ENCODE data around the gene NPAS3. TPM values are rescaled to one million over a fixed set of nuclear protein-coding genes. Genes with fewer than 3 reads are reported as not detected.

The NPAS3 gene
- total RNA-seq, 1 donor from 2014 or later, result 2.0 TPM

GRCh38 chr14:32906672-32907071, 32.0 kb upstream of the NPAS3 start:
- Histone ChIP-seq H3K36me3 (ENCODE audit: control insufficient read depth, insufficient read depth, low read length) (no peaks in the 10 kb centered on the region), H3K27me3 (ENCODE audit: control insufficient read depth, insufficient read depth, low read length) (no peaks in the 10 kb centered on the region), H3K4me3 (ENCODE audit: low read depth, low read length) (no peak overlapping the region)
- no peak for DNase-seq (ENCODE audit: low read depth)
- no peak for TF ChIP-seq CTCF (IDR thresholded peaks at IDR 0.05; ENCODE audit: insufficient read depth, low read length, poor library complexity, severe bottlenecking)

- DNase-seq (ENCODE audit: low read depth), result no peak
- no peak for TF ChIP-seq CTCF (IDR thresholded peaks at IDR 0.05; ENCODE audit: insufficient read depth, low read length, poor library complexity, severe bottlenecking)
- H3K27me3 ChIP-seq (ENCODE audit: control insufficient read depth, insufficient read depth, low read length), result no peaks in the 10 kb centered on the region
- no peaks in the 10 kb centered on the region for H3K36me3 ChIP-seq (ENCODE audit: control insufficient read depth, insufficient read depth, low read length)
- no peak overlapping the region for H3K4me3 ChIP-seq (ENCODE audit: low read depth, low read length)
These were observed 30.2 kb upstream of the NPAS3 start for GRCh38 chr14:32908196-32909084.

- DNase-seq (ENCODE audit: low read depth), result no peak
- peak; percentile 28 for TF ChIP-seq CTCF (IDR thresholded peaks at IDR 0.05; ENCODE audit: insufficient read depth, low read length, poor library complexity, severe bottlenecking)
- no peaks in the 10 kb centered on the region for H3K27me3 ChIP-seq (ENCODE audit: control insufficient read depth, insufficient read depth, low read length)
- H3K4me3 ChIP-seq (ENCODE audit: low read depth, low read length), result no peak overlapping the region
- H3K36me3 ChIP-seq (ENCODE audit: control insufficient read depth, insufficient read depth, low read length), result no peaks in the 10 kb centered on the region
These were observed 25.0 kb upstream of the NPAS3 start for GRCh38 chr14:32913725-32914124.

GRCh38 chr14:32914391-32914790, 24.3 kb upstream of the NPAS3 start:
- no peaks in the 10 kb centered on the region for H3K36me3 ChIP-seq (ENCODE audit: control insufficient read depth, insufficient read depth, low read length)
- H3K4me3 ChIP-seq (ENCODE audit: low read depth, low read length), result no peak overlapping the region
- no peaks in the 10 kb centered on the region for H3K27me3 ChIP-seq (ENCODE audit: control insufficient read depth, insufficient read depth, low read length)
- DNase-seq (ENCODE audit: low read depth), result no peak
- TF ChIP-seq CTCF (IDR thresholded peaks at IDR 0.05; ENCODE audit: insufficient read depth, low read length, poor library complexity, severe bottlenecking), result no peak

- DNase-seq (ENCODE audit: low read depth), result no peak
- TF ChIP-seq CTCF (IDR thresholded peaks at IDR 0.05; ENCODE audit: insufficient read depth, low read length, poor library complexity, severe bottlenecking), result no peak
- Histone ChIP-seq H3K36me3 (ENCODE audit: control insufficient read depth, insufficient read depth, low read length) (no peaks in the 10 kb centered on the region), H3K27me3 (ENCODE audit: control insufficient read depth, insufficient read depth, low read length) (no peaks in the 10 kb centered on the region), H3K4me3 (ENCODE audit: low read depth, low read length) (no peak overlapping the region)
These were observed 17.9 kb upstream of the NPAS3 start for GRCh38 chr14:32920696-32921276.

All from kidney epithelial cell (primary cell).